K562 (cell line): ENCODE results near the gene ZDHHC11. TPM values are rescaled to one million over a fixed set of nuclear protein-coding genes. Genes with fewer than 3 reads are reported as not detected.
"Not testable (repeated sequence)": the region's sequence is repeated elsewhere in the genome, so short reads cannot be mapped to it uniquely, and the experiment has no call there.

Experiments used
- ATAC-seq: fragments of 200-7000 bp; cut with Tn5 transposase; 3 replicates; pipeline ENCODE4 v1.9.1; 2020; ENCODE audit warnings: moderate library complexity
- BruUV-seq: library from RNA; stranded (reverse); fragments of 400-500 nt; replicated peaks from 2 replicates; lab custom pipeline; 2021; lab: Mats Ljungman, UMichigan
- CTCF ChIA-PET: fragments of 300-600 bp; formaldehyde crosslinking; extraction: SDS; loops from one replicate; lab custom pipeline; 2021; ENCODE audit warnings: low intra/inter-chr PET ratio; lab: Yijun Ruan, JAX
- POLR2A ChIA-PET: fragments of 300-600, 350-650 bp; sonication (Branson Sonifier 250); formaldehyde crosslinking; extraction: SDS; loops from one replicate; lab custom pipeline; 2021; ENCODE audit warnings: antibody characterized with exemption, inconsistent platforms; lab: Yijun Ruan, JAX
- DNase-seq, 4 experiments: peaks; one replicate each; pipeline versions ENCODE4 v3.0.0 to v3.0.0-alpha.2; 2011 to 2018; ENCODE audit warnings: low spot score in 3 of 4, mixed read lengths in 3 of 4; ENCODE audit errors: extremely low read depth in 1 of 4
- FAIRE-seq: peaks from 2 replicates; lab custom pipeline; 2011; peaks lifted over from hg19 to GRCh38; lab: Jason Lieb, UNC
- H2AFZ ChIP-seq: 2 replicates; pipeline ENCODE4 v1.6.0; 2011; ENCODE audit warnings: low read depth, low read length, control low read depth, inconsistent platforms
- H3K27ac ChIP-seq: fragments of 200-600 bp; 3 replicates; pipeline ENCODE4 v1.8.0; 2011; ENCODE audit warnings: low read depth, mild to moderate bottlenecking, control low read depth, inconsistent platforms, low read length, moderate library complexity, mixed read lengths; ENCODE audit errors: extremely low read depth
- H3K27me3 ChIP-seq, 2 experiments: fragments of 300-600 bp in 1 of 2; 2 replicates in 1 of 2; 3 replicates in 1 of 2; pipeline versions ENCODE4 v1.6.0 to v1.8.0; 2011; ENCODE audit warnings: inconsistent platforms in 2 of 2, low read length in 2 of 2, mild to moderate bottlenecking in 1 of 2, mixed read lengths in 1 of 2, moderate library complexity in 1 of 2; ENCODE audit not compliant: control insufficient read depth in 2 of 2, insufficient read depth in 2 of 2
- H3K36me3 ChIP-seq: fragments of 300-600 bp; 3 replicates; pipeline ENCODE4 v1.8.0; 2011; ENCODE audit warnings: mild to moderate bottlenecking, low read length, inconsistent platforms; ENCODE audit not compliant: control insufficient read depth, insufficient read depth
- H3K4me1 ChIP-seq, 2 experiments: fragments of 200-600 bp in 1 of 2; replicated peaks in 1 of 2; 2 replicates in 1 of 2; 3 replicates in 1 of 2; pipeline versions ENCODE4 v1.5.1 to v1.8.0; 2011; ENCODE audit warnings: inconsistent platforms in 2 of 2, low read length in 2 of 2, mild to moderate bottlenecking in 1 of 2, mixed read lengths in 1 of 2, moderate library complexity in 1 of 2; ENCODE audit not compliant: control insufficient read depth in 2 of 2, insufficient read depth in 2 of 2
- H3K4me2 ChIP-seq: 2 replicates; pipeline ENCODE4 v1.6.1; 2011; ENCODE audit warnings: low read length, control low read depth, inconsistent platforms, mixed read lengths; ENCODE audit not compliant: insufficient read depth
- H3K4me3 ChIP-seq: fragments of 200-600 bp; sonication (generic), shearing (Covaris generic); 2 replicates; pipeline ENCODE4 v1.5.1; 2016; ENCODE audit warnings: control low read depth, inconsistent platforms
- H3K79me2 ChIP-seq: fragments of 200-600 bp; 3 replicates; pipeline ENCODE4 v1.8.0; 2011; ENCODE audit warnings: low read length, inconsistent platforms; ENCODE audit not compliant: control insufficient read depth, insufficient read depth
- H3K9ac ChIP-seq, 2 experiments: 2 replicates each; pipeline versions ENCODE4 v1.6.0 to v1.6.1; 2011; ENCODE audit warnings: low read depth in 2 of 2, low read length in 2 of 2, control low read depth in 1 of 2, inconsistent platforms in 1 of 2, mild to moderate bottlenecking in 1 of 2, mixed read lengths in 1 of 2; ENCODE audit not compliant: insufficient read depth in 1 of 2
- H3K9me1 ChIP-seq: one replicate; pipeline ENCODE4 v1.6.0; 2011; ENCODE audit warnings: inconsistent platforms, mild to moderate bottlenecking, low read length, moderate library complexity; ENCODE audit not compliant: control insufficient read depth, insufficient read depth
- H3K9me3 ChIP-seq: replicated peaks from 2 replicates; pipeline ENCODE4 v1.5.1; 2011; ENCODE audit warnings: low read depth, low read length, inconsistent platforms; ENCODE audit not compliant: control insufficient read depth, insufficient read depth
- H4K20me1 ChIP-seq: replicated peaks from 2 replicates; pipeline ENCODE4 v1.6.1; 2011; ENCODE audit warnings: low read length, inconsistent platforms, mixed read lengths; ENCODE audit not compliant: control insufficient read depth, insufficient read depth
- HCFC1 ChIP-seq: IDR thresholded peaks from 2 replicates; pipeline ENCODE4 v1.6.1; 2012; ENCODE audit warnings: low read depth, low read length, improper control_type of control experiment
- MXI1 ChIP-seq: IDR thresholded peaks from 2 replicates; pipeline ENCODE4 v1.6.1; 2011; ENCODE audit warnings: low read depth, mild to moderate bottlenecking, improper control_type of control experiment, low read length
- NCOA1 ChIP-seq: fragments of 450-650 bp; IDR thresholded peaks from 2 replicates; pipeline ENCODE4 v1.6.1; 2016; ENCODE audit warnings: low read depth
- WGBS: fragments of 100-300 bp; shearing (Covaris generic); methylation state at CpG from one replicate; pipeline ENCODE4 v1.1.6; 2016; ENCODE audit warnings: low coverage, mixed read lengths; ENCODE audit not compliant: insufficient coverage; ENCODE audit errors: missing lambda C conversion rate; 5-methylcytosine and 5-hydroxymethylcytosine counted together
- in situ Hi-C: fragments of 300-500 bp; cut with MboI; formaldehyde crosslinking; loops from 4 replicates; pipeline ENCODE4 v1.15.0; 2018; ENCODE audit warnings: inconsistent platforms, mixed read lengths
- intact Hi-C: fragments of 100-400 bp; cut with micrococcal nuclease; formaldehyde crosslinking; loops from 2 replicates; pipeline ENCODE4 v1.14.2; 2022
- polyA plus RNA-seq, 8 experiments: library from polyadenylated mRNA; depleted of rRNA in 4 of 8; stranded (reverse) in 5 of 8; unstranded in 3 of 8; fragments of >200 nt; fragmentation: Nextera tagmentation in 2 of 8; fragmentation: Illumina TruSeq in 1 of 8; extraction: Ambion mirVana in 2 of 8; extraction: Trizol in 1 of 8; gene quantifications; 2 replicates each; pipeline versions ENCODE4 v1.2.1 to v1.2.3, GENCODE V29; 2011 to 2014; ENCODE audit warnings: inconsistent platforms in 1 of 8, missing spikeins in 1 of 8
- total RNA-seq, 7 experiments: library from RNA; depleted of rRNA in 6 of 7; stranded (reverse); fragments of >200 nt in 6 of 7; fragmentation: Illumina TruSeq in 2 of 7; extraction: Trizol in 2 of 7; gene quantifications; 2 replicates each; pipeline versions ENCODE4 v1.2.1 to v1.2.3, GENCODE V29; 2011 to 2021; ENCODE audit warnings: low replicate concordance in 1 of 7
- TF ChIP-seq, protein P1 (sequence below), 2 experiments: fragments of 450-650 bp; IDR thresholded peaks; 2 replicates each; pipeline ENCODE4 v1.6.1; 2016; ENCODE audit warnings: mild to moderate bottlenecking in 2 of 2, borderline replicate concordance in 1 of 2, low read depth in 1 of 2, moderate library complexity in 1 of 2

ZDHHC11 gene
- total and polyA plus RNA-seq, 9 of the 15 experiments (the other 6 are each of a cell fraction or from before 2014, with no cell fraction given), result 0.07 to 2.3 (median 0.52) TPM

DNA sequence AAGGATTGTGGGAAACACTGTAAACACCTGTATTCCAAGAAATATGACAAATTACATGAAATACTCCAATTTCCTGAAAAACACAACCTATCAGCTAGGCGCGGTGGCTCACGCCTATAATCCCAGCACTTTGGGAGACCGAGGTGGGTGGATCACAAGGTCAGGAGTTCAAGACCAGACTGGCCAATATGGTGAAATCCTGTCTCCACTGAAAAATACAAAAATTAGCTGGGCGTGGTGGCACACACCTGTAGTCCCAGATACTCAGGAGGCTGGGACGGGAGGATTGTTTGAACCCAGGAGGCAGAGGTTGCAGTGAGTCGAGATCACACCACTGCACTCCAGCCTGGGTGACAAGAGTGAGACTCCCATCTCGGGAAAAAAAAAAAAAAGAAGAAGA is 87.8 kb downstream of the ZDHHC11 start:
- POLR2A ChIA-PET, in situ Hi-C loops: not testable (repeated sequence)
- 1% methylated on average over 7 of the region's 8 CpGs for WGBS

DNA sequence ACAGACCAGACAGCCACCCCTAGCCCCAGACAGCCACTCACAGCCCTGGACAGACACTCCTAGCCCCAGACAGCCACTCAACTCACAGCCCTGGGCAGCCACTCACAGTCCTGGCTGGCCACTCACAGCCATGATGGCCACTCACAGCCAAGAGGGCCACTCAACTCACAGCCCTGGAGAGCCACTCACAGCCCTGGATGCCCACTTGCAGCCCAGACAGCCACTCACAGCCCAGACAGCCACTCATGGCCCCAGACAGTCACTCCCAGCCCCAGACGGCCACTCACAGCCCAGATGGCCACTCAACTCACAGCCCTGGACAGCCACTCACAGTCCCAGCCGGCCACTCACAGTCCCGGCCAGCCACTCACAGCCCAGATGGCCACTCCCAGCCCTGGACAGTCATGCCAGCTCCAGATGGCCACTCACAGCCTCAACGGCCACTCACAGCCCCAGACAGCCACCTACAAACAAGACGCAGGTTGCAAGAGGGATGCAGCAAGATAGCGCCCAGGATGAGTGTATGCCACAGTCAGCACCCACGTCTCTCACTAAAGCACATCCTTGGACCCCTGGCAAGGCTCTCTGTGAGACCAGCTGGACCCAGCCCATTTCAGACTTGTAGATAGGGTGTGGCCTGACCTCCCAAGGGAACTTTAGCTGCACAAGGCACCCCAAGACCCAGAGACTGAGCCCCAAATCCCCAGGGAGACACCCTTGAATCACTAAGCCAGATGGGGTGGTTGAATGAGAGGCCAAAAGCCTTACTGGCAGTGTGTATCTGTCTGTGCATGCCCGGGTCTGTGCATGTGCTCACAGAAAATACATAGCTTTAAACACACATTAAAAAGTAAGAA is 88.7 kb downstream of the ZDHHC11 start:
- 4% methylated on average over 8 of the region's 8 CpGs for WGBS
- peaks cover 3% of the 10 kb centered on the region for H3K9me1 ChIP-seq
- TF ChIP-seq HCFC1 (no peak), MXI1 (no peak), NCOA1 (no peak)
- TF ChIP-seq, protein P1, sequence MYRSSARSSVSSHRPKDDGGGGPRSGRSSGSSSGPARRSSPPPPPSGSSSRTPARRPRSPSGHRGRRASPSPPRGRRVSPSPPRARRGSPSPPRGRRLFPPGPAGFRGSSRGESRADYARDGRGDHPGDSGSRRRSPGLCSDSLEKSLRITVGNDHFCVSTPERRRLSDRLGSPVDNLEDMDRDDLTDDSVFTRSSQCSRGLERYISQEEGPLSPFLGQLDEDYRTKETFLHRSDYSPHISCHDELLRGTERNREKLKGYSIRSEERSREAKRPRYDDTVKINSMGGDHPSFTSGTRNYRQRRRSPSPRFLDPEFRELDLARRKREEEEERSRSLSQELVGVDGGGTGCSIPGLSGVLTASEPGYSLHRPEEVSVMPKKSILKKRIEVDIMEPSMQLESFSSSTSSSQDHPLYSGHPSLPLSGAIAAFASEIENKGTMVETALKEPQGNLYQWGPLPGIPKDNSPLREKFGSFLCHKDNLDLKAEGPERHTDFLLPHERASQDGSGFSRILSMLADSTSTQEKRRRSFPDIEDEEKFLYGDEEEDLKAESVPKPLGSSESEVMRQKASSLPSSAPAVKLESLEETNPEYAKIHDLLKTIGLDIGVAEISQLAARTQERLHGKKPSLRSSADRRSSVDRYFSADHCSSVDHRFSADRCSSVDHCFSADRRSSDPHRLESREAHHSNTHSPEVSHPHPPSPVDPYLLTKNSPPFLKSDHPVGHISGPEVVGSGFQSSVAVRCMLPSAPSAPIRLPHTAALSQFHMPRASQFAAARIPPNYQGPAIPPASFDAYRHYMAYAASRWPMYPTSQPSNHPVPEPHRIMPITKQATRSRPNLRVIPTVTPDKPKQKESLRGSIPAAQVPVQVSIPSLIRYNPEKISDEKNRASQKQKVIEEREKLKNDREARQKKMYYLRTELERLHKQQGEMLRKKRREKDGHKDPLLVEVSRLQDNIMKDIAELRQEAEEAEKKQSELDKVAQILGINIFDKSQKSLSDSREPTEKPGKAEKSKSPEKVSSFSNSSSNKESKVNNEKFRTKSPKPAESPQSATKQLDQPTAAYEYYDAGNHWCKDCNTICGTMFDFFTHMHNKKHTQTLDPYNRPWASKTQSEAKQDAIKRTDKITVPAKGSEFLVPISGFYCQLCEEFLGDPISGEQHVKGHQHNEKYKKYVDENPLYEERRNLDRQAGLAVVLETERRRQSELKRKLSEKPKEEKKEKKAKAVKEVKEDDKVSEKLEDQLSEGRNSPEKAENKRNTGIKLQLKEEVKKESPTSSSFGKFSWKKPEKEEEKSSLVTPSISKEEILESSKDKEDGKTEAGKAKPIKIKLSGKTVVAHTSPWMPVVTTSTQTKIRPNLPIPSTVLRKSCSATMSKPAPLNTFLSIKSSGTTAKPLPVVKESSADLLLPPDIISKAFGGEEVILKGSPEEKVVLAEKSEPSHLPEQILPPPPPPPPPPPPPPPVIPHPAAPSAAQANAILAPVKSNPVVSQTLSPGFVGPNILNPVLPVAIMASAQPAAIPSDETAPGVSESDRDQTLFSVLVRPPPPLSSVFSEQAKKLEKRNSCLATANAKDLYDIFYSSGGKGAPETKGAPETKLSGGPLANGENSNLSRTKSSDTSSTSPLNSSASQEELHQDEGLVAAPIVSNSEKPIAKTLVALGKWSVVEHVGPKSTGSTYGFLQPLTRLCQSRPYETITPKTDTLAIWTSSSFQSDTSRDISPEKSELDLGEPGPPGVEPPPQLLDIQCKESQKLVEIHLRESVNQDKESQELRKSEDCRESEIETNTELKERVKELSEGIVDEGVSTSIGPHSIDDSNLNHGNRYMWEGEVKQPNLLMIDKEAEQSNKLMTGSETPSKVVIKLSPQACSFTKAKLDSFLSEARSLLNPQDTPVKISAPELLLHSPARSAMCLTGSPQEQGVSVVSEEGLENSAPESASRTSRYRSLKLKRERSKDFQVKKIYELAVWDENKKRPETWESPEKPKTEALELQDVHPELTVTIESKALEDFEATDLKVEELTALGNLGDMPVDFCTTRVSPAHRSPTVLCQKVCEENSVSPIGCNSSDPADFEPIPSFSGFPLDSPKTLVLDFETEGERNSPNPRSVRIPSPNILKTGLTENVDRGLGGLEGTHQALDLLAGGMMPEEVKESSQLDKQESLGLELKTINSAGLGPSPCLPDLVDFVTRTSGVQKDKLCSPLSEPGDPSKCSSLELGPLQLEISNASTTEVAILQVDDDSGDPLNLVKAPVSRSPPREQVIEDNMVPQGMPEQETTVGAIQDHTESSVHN (IDR thresholded peaks at IDR 0.05; ENCODE audit: borderline replicate concordance in 1 of 2, low read depth in 1 of 2), result no peak

More for the DNA sequence above, 87.8 kb downstream of the ZDHHC11 start:
- H2AFZ ChIP-seq, CTCF ChIA-PET, H3K9me3 ChIP-seq, H3K36me3 ChIP-seq, FAIRE-seq, H3K9ac ChIP-seq, H3K79me2 ChIP-seq, H3K4me3 ChIP-seq, intact Hi-C loops, ATAC-seq, H3K9me1 ChIP-seq, BruUV-seq, H3K27ac ChIP-seq, DNase-seq, H3K4me2 ChIP-seq: not testable (repeated sequence)
- peaks cover 0 to 34% of the 10 kb centered on the region in 2 experiments; a peak in 2 of 5 replicates for H3K4me1 ChIP-seq
- H3K27me3 ChIP-seq, result peaks cover 26 to 72% of the 10 kb centered on the region in 2 experiments; a peak in 4 of 5 replicates
- H4K20me1 ChIP-seq, result peaks cover 14% of the 10 kb centered on the region

More for the DNA sequence above, 88.7 kb downstream of the ZDHHC11 start:
- DNase-seq (no peak), FAIRE-seq (no peak), ATAC-seq (no peak)
- ChIA-PET POLR2A (no interaction called here), CTCF (interaction anchor here (0.7 kb wide), 1 partner anchor 316 kb away, joined by 5 read pairs; no protein-coding TSS in a partner anchor)
- BruUV-seq, result no TSS peak
- no peaks in the 10 kb centered on the region for H3K36me3 ChIP-seq
- no peaks in the 10 kb centered on the region for H3K9me3 ChIP-seq
- H3K4me1 ChIP-seq, result peaks cover 0 to 41% of the 10 kb centered on the region in 2 experiments; a peak in 2 of 5 replicates
- H3K4me3 ChIP-seq, result no peak overlapping the region
- H3K27ac ChIP-seq, result no peak overlapping the region
- peaks cover 18% of the 10 kb centered on the region for H4K20me1 ChIP-seq
- no peaks in the 10 kb centered on the region for H3K79me2 ChIP-seq
- H3K27me3 ChIP-seq, result peaks cover 35 to 79% of the 10 kb centered on the region in 2 experiments; a peak in 4 of 5 replicates
- H3K4me2 ChIP-seq, result no peak overlapping the region
- 0 out of 4 replicates have a peak overlapping the region, but pooled peaks of 1 of the 2 experiments have one; percentile 9 for H3K9ac ChIP-seq
- in situ Hi-C loops (no loop called here), intact Hi-C loops (no loop called here)
- no peak overlapping the region for H2AFZ ChIP-seq
